A673 (cell line): ENCODE data around the gene CABP4. TPM values are rescaled to one million over a fixed set of nuclear protein-coding genes. Genes with fewer than 3 reads are reported as not detected.
"Not testable (repeated sequence)": the region's sequence is repeated elsewhere in the genome, so short reads cannot be mapped to it uniquely, and the experiment has no call there.

Experiments
- BruUV-seq: library from RNA; stranded (reverse); fragments of 400-500 nt; replicated peaks from 2 replicates; lab custom pipeline; 2021; lab: Mats Ljungman, UMichigan
- CTCF ChIA-PET: fragments of 300-600 bp; sonication (Branson Sonifier 250); formaldehyde crosslinking; loops from one replicate; lab custom pipeline; 2022; ENCODE audit warnings: antibody characterized with exemption; lab: Charles Lee
- POLR2A ChIA-PET: fragments of 300-600 bp; sonication (Branson Sonifier 250); formaldehyde crosslinking; loops from one replicate; lab custom pipeline; 2022; ENCODE audit warnings: antibody characterized with exemption; ENCODE audit not compliant: low non-redundant PET; lab: Charles Lee
- DNase-seq: peaks from one replicate; pipeline ENCODE4 v3.0.0-alpha.2; 2015; ENCODE audit warnings: low spot score
- H3K27ac ChIP-seq: fragments of 200-600 bp; sonication (generic); 2 replicates; pipeline ENCODE4 v1.5.1; 2016; ENCODE audit warnings: mixed run types, low read depth, mild to moderate bottlenecking, mixed read lengths, antibody characterized with exemption, low read length; ENCODE audit not compliant: poor library complexity, severe bottlenecking
- H3K27me3 ChIP-seq: fragments of 200-600 bp; sonication (generic); replicated peaks from 2 replicates; pipeline ENCODE4 v1.6.1; 2017; ENCODE audit warnings: mixed run types, low read depth, mild to moderate bottlenecking, mixed read lengths, antibody characterized with exemption, low read length; ENCODE audit not compliant: insufficient read depth, poor library complexity
- H3K36me3 ChIP-seq: fragments of 200-600 bp; sonication (generic); 2 replicates; pipeline ENCODE4 v1.6.1; 2016; ENCODE audit warnings: mixed run types, mild to moderate bottlenecking, mixed read lengths, antibody characterized with exemption, low read length; ENCODE audit not compliant: insufficient read depth, poor library complexity, severe bottlenecking
- H3K4me1 ChIP-seq: fragments of 200-600 bp; sonication (generic); 2 replicates; pipeline ENCODE4 v1.6.1; 2017; ENCODE audit warnings: mixed run types, mild to moderate bottlenecking, mixed read lengths, antibody characterized with exemption, low read length; ENCODE audit not compliant: insufficient read depth, poor library complexity, severe bottlenecking
- H3K4me3 ChIP-seq: fragments of 200-600 bp; sonication (generic); 2 replicates; pipeline ENCODE4 v1.5.1; 2016; ENCODE audit warnings: low read depth, mixed run types, mild to moderate bottlenecking, mixed read lengths, low read length; ENCODE audit not compliant: poor library complexity, severe bottlenecking
- H3K9me3 ChIP-seq: fragments of 200-600 bp; sonication (generic); 2 replicates; pipeline ENCODE4 v1.6.1; 2016; ENCODE audit warnings: mixed run types, low read depth, mild to moderate bottlenecking, mixed read lengths, antibody characterized with exemption, low read length; ENCODE audit not compliant: poor library complexity, severe bottlenecking
- EZH2 ChIP-seq: fragments of 200-600 bp; sonication (generic); IDR thresholded peaks from 2 replicates; pipeline ENCODE4 v1.6.1; 2017; ENCODE audit warnings: borderline replicate concordance, low read depth, mild to moderate bottlenecking, mixed read lengths, antibody characterized with exemption, low read length; ENCODE audit not compliant: poor library complexity, severe bottlenecking
- intact Hi-C: fragments of 100-400 bp; cut with micrococcal nuclease; formaldehyde crosslinking; loops from one replicate; pipeline ENCODE4 v1.10.0; 2022; ENCODE audit not compliant: unreplicated experiment
- total RNA-seq: library from RNA; stranded (reverse); gene quantifications from 2 replicates; pipeline ENCODE4 v1.2.3, GENCODE V29; 2021
- TF ChIP-seq, protein P1 (sequence below): fragments of 300-800, 200-600 bp; sonication (generic); conservative IDR thresholded peaks from 2 replicates; pipeline ENCODE4 v1.5.1; 2017; ENCODE audit warnings: low read depth, mild to moderate bottlenecking, antibody characterized with exemption, low read length, moderate library complexity, mixed read lengths

The CABP4 gene
- total RNA-seq, 1 experiment from 2014 or later = not detected

GRCh38 chr11:67464411-67465188 lies 9.4 kb downstream of the CABP4 start:
- no peaks in the 10 kb centered on the region for H3K36me3 ChIP-seq
- CTCF ChIA-PET = no interaction called here
- H3K27ac ChIP-seq = peak overlapping the region; percentile 78
- POLR2A ChIA-PET = no interaction called here
- DNase-seq = peak; percentile 85
- peaks cover 11% of the 10 kb centered on the region for H3K4me1 ChIP-seq
- H3K4me3 ChIP-seq = peak overlapping the region; percentile 80
- H3K27me3 ChIP-seq = no peaks in the 10 kb centered on the region
- intact Hi-C loops = no loop called here
- no TSS peak for BruUV-seq
- no peak for TF ChIP-seq EZH2
- TF ChIP-seq, protein P1, sequence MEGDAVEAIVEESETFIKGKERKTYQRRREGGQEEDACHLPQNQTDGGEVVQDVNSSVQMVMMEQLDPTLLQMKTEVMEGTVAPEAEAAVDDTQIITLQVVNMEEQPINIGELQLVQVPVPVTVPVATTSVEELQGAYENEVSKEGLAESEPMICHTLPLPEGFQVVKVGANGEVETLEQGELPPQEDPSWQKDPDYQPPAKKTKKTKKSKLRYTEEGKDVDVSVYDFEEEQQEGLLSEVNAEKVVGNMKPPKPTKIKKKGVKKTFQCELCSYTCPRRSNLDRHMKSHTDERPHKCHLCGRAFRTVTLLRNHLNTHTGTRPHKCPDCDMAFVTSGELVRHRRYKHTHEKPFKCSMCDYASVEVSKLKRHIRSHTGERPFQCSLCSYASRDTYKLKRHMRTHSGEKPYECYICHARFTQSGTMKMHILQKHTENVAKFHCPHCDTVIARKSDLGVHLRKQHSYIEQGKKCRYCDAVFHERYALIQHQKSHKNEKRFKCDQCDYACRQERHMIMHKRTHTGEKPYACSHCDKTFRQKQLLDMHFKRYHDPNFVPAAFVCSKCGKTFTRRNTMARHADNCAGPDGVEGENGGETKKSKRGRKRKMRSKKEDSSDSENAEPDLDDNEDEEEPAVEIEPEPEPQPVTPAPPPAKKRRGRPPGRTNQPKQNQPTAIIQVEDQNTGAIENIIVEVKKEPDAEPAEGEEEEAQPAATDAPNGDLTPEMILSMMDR = no peak
- H3K9me3 ChIP-seq = no peaks in the 10 kb centered on the region

DNA sequence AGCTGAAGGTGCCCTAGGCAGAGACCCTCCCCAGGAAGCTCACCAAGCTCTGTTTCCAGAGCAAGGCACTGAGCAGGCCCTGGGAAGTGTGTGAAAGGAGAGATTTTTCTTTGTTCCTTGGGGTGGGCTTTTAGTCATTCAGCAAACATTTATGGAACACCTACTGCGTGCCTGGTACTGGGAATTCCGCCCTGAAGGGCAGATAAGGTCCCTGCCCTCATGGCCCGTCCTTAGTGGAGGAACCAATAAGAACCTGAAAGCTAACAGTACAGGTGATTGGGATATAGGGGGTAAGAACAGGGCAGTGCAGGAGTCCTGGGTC lies 10.0 kb downstream of the CABP4 start:
- peaks cover 11% of the 10 kb centered on the region for H3K4me1 ChIP-seq
- no peak for DNase-seq
- CTCF ChIA-PET = no interaction called here
- TF ChIP-seq, protein P1 = no peak
- no peak for TF ChIP-seq EZH2
- peak overlapping the region; percentile 80 for H3K4me3 ChIP-seq
- H3K9me3 ChIP-seq = no peaks in the 10 kb centered on the region
- H3K36me3 ChIP-seq = no peaks in the 10 kb centered on the region
- H3K27ac ChIP-seq = peak overlapping the region; percentile 78
- no TSS peak for BruUV-seq
- intact Hi-C loops = no loop called here
- no peaks in the 10 kb centered on the region for H3K27me3 ChIP-seq
- POLR2A ChIA-PET = no interaction called here

- H3K27me3 ChIP-seq, BruUV-seq, H3K36me3 ChIP-seq, DNase-seq, H3K27ac ChIP-seq, H3K9me3 ChIP-seq, intact Hi-C loops, POLR2A ChIA-PET, CTCF ChIA-PET: not testable (repeated sequence)
- H3K4me3 ChIP-seq = peak overlapping the region; percentile 80
- peaks cover 11% of the 10 kb centered on the region for H3K4me1 ChIP-seq
Measured at GRCh38 chr11:67465530-67465929, 10.4 kb downstream of the CABP4 start.

DNA sequence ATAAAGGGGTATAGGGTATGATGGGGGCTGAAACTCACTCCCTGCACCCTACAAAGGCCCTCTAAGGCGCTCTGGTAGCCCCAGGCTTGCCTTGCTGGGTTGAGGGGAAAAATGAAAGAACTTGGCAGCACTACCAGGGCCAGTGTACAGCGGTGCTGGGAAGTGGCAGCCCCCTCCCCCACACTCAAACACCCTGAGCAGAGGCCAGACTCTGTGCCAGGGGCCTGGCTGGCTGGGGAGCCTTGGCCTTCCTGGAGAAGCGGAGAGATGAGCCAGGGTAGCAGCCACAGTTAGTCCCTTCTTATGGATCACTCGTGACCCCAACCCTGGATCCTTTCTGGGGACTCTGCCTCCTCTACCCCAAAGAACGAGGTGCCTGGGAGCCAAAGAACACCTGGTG lies 11.2 kb downstream of the CABP4 start:
- POLR2A ChIA-PET = no interaction called here
- H3K27me3 ChIP-seq = no peaks in the 10 kb centered on the region
- no peaks in the 10 kb centered on the region for H3K9me3 ChIP-seq
- no peaks in the 10 kb centered on the region for H3K36me3 ChIP-seq
- H3K4me1 ChIP-seq = peaks cover 11% of the 10 kb centered on the region
- intact Hi-C loops = no loop called here
- H3K4me3 ChIP-seq = no peak overlapping the region
- BruUV-seq = no TSS peak
- no peak for TF ChIP-seq EZH2
- TF ChIP-seq, protein P1 = no peak
- H3K27ac ChIP-seq = no peak overlapping the region
- CTCF ChIA-PET = interaction anchor here (0.7 kb wide), 1 partner anchor 64 kb away, joined by 3 read pairs; the partner anchor contains the start of gene PPP1CA
- no peak for DNase-seq
